Measurements from ENCODE around the gene ARHGDIB.

ARHGDIB gene

GRCh38 chr12:14993537-14994266 is 32.3 kb upstream of the ARHGDIB start:
- Mint-ChIP-seq H3K27ac (peak overlapping the region; percentile 64), H3K4me3 (no peak overlapping the region), H3K9me3 (no peaks in the 10 kb centered on the region), H3K4me1 (ENCODE audit: low read depth) (peaks cover 57% of the 10 kb centered on the region), H3K36me3 (ENCODE audit: low read depth) (no peaks in the 10 kb centered on the region), H3K27me3 (no peaks in the 10 kb centered on the region)
- intact Hi-C loops (cut with micrococcal nuclease) = loop anchor here (2.0 kb wide), 2 partner anchors 13 to 45 kb away; no protein-coding TSS in a partner anchor

GRCh38 chr12:14993117-14993516 is 31.7 kb upstream of the ARHGDIB start:
- Mint-ChIP-seq H3K4me3 (no peak overlapping the region), H3K36me3 (ENCODE audit: low read depth) (no peaks in the 10 kb centered on the region), H3K27ac (peak overlapping the region; percentile 64), H3K9me3 (no peaks in the 10 kb centered on the region), H3K27me3 (no peaks in the 10 kb centered on the region), H3K4me1 (ENCODE audit: low read depth) (peaks cover 63% of the 10 kb centered on the region)
- intact Hi-C loops (cut with micrococcal nuclease) = no loop called here

GRCh38 chr12:14992673-14993072 is 31.3 kb upstream of the ARHGDIB start:
- Mint-ChIP-seq H3K27ac (peak overlapping the region; percentile 64), H3K36me3 (ENCODE audit: low read depth) (no peaks in the 10 kb centered on the region), H3K27me3 (no peaks in the 10 kb centered on the region), H3K4me3 (no peak overlapping the region), H3K4me1 (ENCODE audit: low read depth) (peaks cover 67% of the 10 kb centered on the region), H3K9me3 (no peaks in the 10 kb centered on the region)
- intact Hi-C loops (cut with micrococcal nuclease) = no loop called here

GRCh38 chr12:14991069-14991468 is 29.7 kb upstream of the ARHGDIB start:
- H3K27me3 Mint-ChIP-seq = no peaks in the 10 kb centered on the region
- H3K9me3 Mint-ChIP-seq = no peaks in the 10 kb centered on the region
- peaks cover 81% of the 10 kb centered on the region for H3K4me1 Mint-ChIP-seq (ENCODE audit: low read depth)
- peak overlapping the region; percentile 7 for H3K27ac Mint-ChIP-seq
- intact Hi-C loops (cut with micrococcal nuclease) = no loop called here
- H3K4me3 Mint-ChIP-seq = no peak overlapping the region
- no peaks in the 10 kb centered on the region for H3K36me3 Mint-ChIP-seq (ENCODE audit: low read depth)

- peaks cover 86% of the 10 kb centered on the region for H3K4me1 Mint-ChIP-seq (ENCODE audit: low read depth)
Observed at GRCh38 chr12:14989790-14990189, 28.4 kb upstream of the ARHGDIB start.

GRCh38 chr12:14988035-14988434 is 26.6 kb upstream of the ARHGDIB start:
- Mint-ChIP-seq H3K27ac (peak overlapping the region; percentile 65), H3K27me3 (no peaks in the 10 kb centered on the region), H3K4me1 (ENCODE audit: low read depth) (peaks cover 84% of the 10 kb centered on the region), H3K36me3 (ENCODE audit: low read depth) (no peaks in the 10 kb centered on the region), H3K9me3 (no peaks in the 10 kb centered on the region), H3K4me3 (peak overlapping the region; percentile 55)
- intact Hi-C loops (cut with micrococcal nuclease) = loop anchor here (2.0 kb wide), 1 partner anchor 37 kb away; no protein-coding TSS in a partner anchor

More at GRCh38 chr12:14989790-14990189, 28.4 kb upstream of the ARHGDIB start:
- peak overlapping the region; percentile 65 for H3K27ac Mint-ChIP-seq
- no peak overlapping the region for H3K4me3 Mint-ChIP-seq
- H3K9me3 Mint-ChIP-seq = no peaks in the 10 kb centered on the region
- intact Hi-C loops (cut with micrococcal nuclease) = loop anchor here (2.0 kb wide), 1 partner anchor 39 kb away; no protein-coding TSS in a partner anchor
- no peaks in the 10 kb centered on the region for H3K36me3 Mint-ChIP-seq (ENCODE audit: low read depth)
- H3K27me3 Mint-ChIP-seq = no peaks in the 10 kb centered on the region

GRCh38 chr12:14986449-14986848 is 25.0 kb upstream of the ARHGDIB start:
- Mint-ChIP-seq H3K27ac (no peak overlapping the region), H3K9me3 (no peaks in the 10 kb centered on the region), H3K27me3 (no peaks in the 10 kb centered on the region), H3K4me3 (no peak overlapping the region), H3K4me1 (ENCODE audit: low read depth) (peaks cover 86% of the 10 kb centered on the region), H3K36me3 (ENCODE audit: low read depth) (no peaks in the 10 kb centered on the region)
- intact Hi-C loops (cut with micrococcal nuclease) = no loop called here

GRCh38 chr12:14984766-14985285 is 23.4 kb upstream of the ARHGDIB start:
- Mint-ChIP-seq H3K4me3 (no peak overlapping the region), H3K9me3 (no peaks in the 10 kb centered on the region), H3K27me3 (no peaks in the 10 kb centered on the region), H3K4me1 (ENCODE audit: low read depth) (peaks cover 84% of the 10 kb centered on the region), H3K36me3 (ENCODE audit: low read depth) (no peaks in the 10 kb centered on the region), H3K27ac (peak overlapping the region; percentile 50)
- intact Hi-C loops (cut with micrococcal nuclease) = no loop called here

- intact Hi-C loops (cut with micrococcal nuclease) = no loop called here
- Mint-ChIP-seq H3K27me3 (no peaks in the 10 kb centered on the region), H3K4me1 (ENCODE audit: low read depth) (peaks cover 83% of the 10 kb centered on the region), H3K36me3 (ENCODE audit: low read depth) (no peaks in the 10 kb centered on the region), H3K4me3 (no peak overlapping the region), H3K9me3 (no peaks in the 10 kb centered on the region), H3K27ac (peak overlapping the region; percentile 50)
Observed at GRCh38 chr12:14984036-14984435, 22.6 kb upstream of the ARHGDIB start.

- no peaks in the 10 kb centered on the region for H3K9me3 Mint-ChIP-seq
- intact Hi-C loops (cut with micrococcal nuclease) = no loop called here
- no peak overlapping the region for H3K4me3 Mint-ChIP-seq
- H3K36me3 Mint-ChIP-seq (ENCODE audit: low read depth) = no peaks in the 10 kb centered on the region
- H3K4me1 Mint-ChIP-seq (ENCODE audit: low read depth) = peaks cover 72% of the 10 kb centered on the region
- H3K27ac Mint-ChIP-seq = peak overlapping the region; percentile 85
- H3K27me3 Mint-ChIP-seq = no peaks in the 10 kb centered on the region
Observed at GRCh38 chr12:14982991-14983390, 21.6 kb upstream of the ARHGDIB start.

- Mint-ChIP-seq H3K4me1 (ENCODE audit: low read depth) (peaks cover 71% of the 10 kb centered on the region), H3K27ac (peak overlapping the region; percentile 85), H3K4me3 (no peak overlapping the region), H3K27me3 (no peaks in the 10 kb centered on the region), H3K9me3 (no peaks in the 10 kb centered on the region), H3K36me3 (ENCODE audit: low read depth) (no peaks in the 10 kb centered on the region)
- intact Hi-C loops (cut with micrococcal nuclease) = no loop called here
Observed at GRCh38 chr12:14982562-14982961, 21.2 kb upstream of the ARHGDIB start.

- H3K27me3 Mint-ChIP-seq = no peaks in the 10 kb centered on the region
- H3K4me3 Mint-ChIP-seq = peak overlapping the region; percentile 35
- intact Hi-C loops (cut with micrococcal nuclease) = loop anchor here (2.0 kb wide), 1 partner anchor 14 kb away; no protein-coding TSS in a partner anchor
- peak overlapping the region; percentile 85 for H3K27ac Mint-ChIP-seq
- H3K4me1 Mint-ChIP-seq (ENCODE audit: low read depth) = peaks cover 69% of the 10 kb centered on the region
- no peaks in the 10 kb centered on the region for H3K36me3 Mint-ChIP-seq (ENCODE audit: low read depth)
- no peaks in the 10 kb centered on the region for H3K9me3 Mint-ChIP-seq
Observed at GRCh38 chr12:14981049-14981448, 19.6 kb upstream of the ARHGDIB start.

GRCh38 chr12:14979468-14979867 is 18.1 kb upstream of the ARHGDIB start:
- no peaks in the 10 kb centered on the region for H3K9me3 Mint-ChIP-seq
- H3K27me3 Mint-ChIP-seq = no peaks in the 10 kb centered on the region
- H3K4me1 Mint-ChIP-seq (ENCODE audit: low read depth) = peaks cover 65% of the 10 kb centered on the region
- intact Hi-C loops (cut with micrococcal nuclease) = no loop called here
- H3K4me3 Mint-ChIP-seq = no peak overlapping the region
- H3K27ac Mint-ChIP-seq = no peak overlapping the region
- H3K36me3 Mint-ChIP-seq (ENCODE audit: low read depth) = no peaks in the 10 kb centered on the region

- Mint-ChIP-seq H3K27ac (no peak overlapping the region), H3K4me3 (no peak overlapping the region), H3K9me3 (no peaks in the 10 kb centered on the region), H3K36me3 (ENCODE audit: low read depth) (no peaks in the 10 kb centered on the region), H3K4me1 (ENCODE audit: low read depth) (peaks cover 67% of the 10 kb centered on the region), H3K27me3 (no peaks in the 10 kb centered on the region)
- intact Hi-C loops (cut with micrococcal nuclease) = loop anchor here (2.0 kb wide), 1 partner anchor 14 kb away; no protein-coding TSS in a partner anchor
Observed at GRCh38 chr12:14976658-14977057, 15.3 kb upstream of the ARHGDIB start.

Data from dendritic cell treated with granulocyte-macrophage colony-stimulating factor and Interleukin-4, amounts not matched to agents 40 ng/mL and 50 ng/mL, for 4 days (primary cell).